ENCODE data around the gene CAV1. TPM values are rescaled to one million over a fixed set of nuclear protein-coding genes. Genes with fewer than 3 reads are reported as not detected.

CAV1 gene
- total RNA-seq, 1 donor from 2014 or later = 362 TPM

GRCh38 chr7:116546916-116547315 lies 22.1 kb downstream of the CAV1 start:
- no peak for ATAC-seq
- intact Hi-C loops (cut with micrococcal nuclease) = no loop called here

GRCh38 chr7:116547347-116547746 lies 22.5 kb downstream of the CAV1 start:
- ATAC-seq (no peak), DNase-seq (no peak)
- intact Hi-C loops (cut with micrococcal nuclease) = no loop called here

More at GRCh38 chr7:116546916-116547315, 22.1 kb downstream of the CAV1 start:
- DNase-seq = no peak

- DNase-seq (no peak), ATAC-seq (no peak)
- intact Hi-C loops (cut with micrococcal nuclease) = no loop called here
Observed at GRCh38 chr7:116548506-116548905, 23.7 kb downstream of the CAV1 start.

GRCh38 chr7:116549370-116549769 lies 24.5 kb downstream of the CAV1 start:
- DNase-seq (no peak), ATAC-seq (no peak)
- intact Hi-C loops (cut with micrococcal nuclease) = no loop called here

- no peak for DNase-seq
- intact Hi-C loops (cut with micrococcal nuclease) = no loop called here
- no peak for ATAC-seq
Observed at GRCh38 chr7:116551692-116552091, 26.9 kb downstream of the CAV1 start.

- intact Hi-C loops (cut with micrococcal nuclease) = no loop called here
- ATAC-seq = no peak
Observed at GRCh38 chr7:116552602-116553001, 27.8 kb downstream of the CAV1 start.

GRCh38 chr7:116553168-116553964 lies 28.5 kb downstream of the CAV1 start:
- ATAC-seq = no peak
- intact Hi-C loops (cut with micrococcal nuclease) = no loop called here
- DNase-seq = no peak

More at GRCh38 chr7:116552602-116553001, 27.8 kb downstream of the CAV1 start:
- no peak for DNase-seq

- intact Hi-C loops (cut with micrococcal nuclease) = no loop called here
- ATAC-seq (peak; percentile 63), DNase-seq (peak; percentile 55)
Observed at GRCh38 chr7:116554436-116554835, 29.6 kb downstream of the CAV1 start.

GRCh38 chr7:116554911-116555310 lies 30.1 kb downstream of the CAV1 start:
- intact Hi-C loops (cut with micrococcal nuclease) = no loop called here
- no peak for ATAC-seq
- no peak for DNase-seq

GRCh38 chr7:116557066-116557585 lies 32.3 kb downstream of the CAV1 start:
- intact Hi-C loops (cut with micrococcal nuclease) = no loop called here
- DNase-seq (no peak), ATAC-seq (no peak)

GRCh38 chr7:116557901-116558300 lies 33.1 kb downstream of the CAV1 start:
- intact Hi-C loops (cut with micrococcal nuclease) = no loop called here
- ATAC-seq = no peak
- DNase-seq = no peak

- peak; percentile 89 for ATAC-seq
- DNase-seq = peak; percentile 38
- intact Hi-C loops (cut with micrococcal nuclease) = no loop called here
Observed at GRCh38 chr7:116560021-116560970, 35.5 kb downstream of the CAV1 start.

- DNase-seq (no peak), ATAC-seq (peak; percentile 49)
- intact Hi-C loops (cut with micrococcal nuclease) = no loop called here
Observed at GRCh38 chr7:116561697-116562483, 37.1 kb downstream of the CAV1 start.

GRCh38 chr7:116562529-116563121 lies 37.8 kb downstream of the CAV1 start:
- no peak for ATAC-seq
- DNase-seq = no peak
- intact Hi-C loops (cut with micrococcal nuclease) = no loop called here

GRCh38 chr7:116565981-116566380 lies 41.1 kb downstream of the CAV1 start:
- DNase-seq = no peak
- intact Hi-C loops (cut with micrococcal nuclease) = no loop called here

GRCh38 chr7:116566666-116567065 lies 41.8 kb downstream of the CAV1 start:
- intact Hi-C loops (cut with micrococcal nuclease) = no loop called here
- ATAC-seq = no peak
- no peak for DNase-seq

More at GRCh38 chr7:116565981-116566380, 41.1 kb downstream of the CAV1 start:
- no peak for ATAC-seq

GRCh38 chr7:116569737-116570136 lies 44.9 kb downstream of the CAV1 start:
- no peak for ATAC-seq
- intact Hi-C loops (cut with micrococcal nuclease) = no loop called here
- no peak for DNase-seq

GRCh38 chr7:116570306-116570705 lies 45.5 kb downstream of the CAV1 start:
- intact Hi-C loops (cut with micrococcal nuclease) = no loop called here
- ATAC-seq (no peak), DNase-seq (no peak)

- ATAC-seq (no peak), DNase-seq (no peak)
- intact Hi-C loops (cut with micrococcal nuclease) = no loop called here
Observed at GRCh38 chr7:116571037-116571436, 46.2 kb downstream of the CAV1 start.
